OCI-LY7 (cell line): ENCODE measurements around the gene CARD10. TPM values are rescaled to one million over a fixed set of nuclear protein-coding genes. Genes with fewer than 3 reads are reported as not detected.

ENCODE experiments used
- BruUV-seq: library from RNA; stranded (reverse); fragments of 400-500 nt; replicated peaks from 2 replicates; lab custom pipeline; 2021; lab: Mats Ljungman, UMichigan
- CTCF ChIA-PET: fragments of 300-600 bp; sonication (Branson Sonifier 250); formaldehyde crosslinking; loops from one replicate; lab custom pipeline; 2022; ENCODE audit warnings: antibody characterized with exemption; ENCODE audit not compliant: unreplicated experiment; lab: Charles Lee
- POLR2A ChIA-PET: fragments of 300-600 bp; sonication (Branson Sonifier 250); formaldehyde crosslinking; loops from one replicate; lab custom pipeline; 2022; ENCODE audit warnings: antibody characterized with exemption; lab: Charles Lee
- DNase-seq: peaks from one replicate; pipeline ENCODE4 v3.0.0-alpha.2; 2015; ENCODE audit warnings: low spot score
- H2AFZ ChIP-seq: fragments of 200-600 bp; sonication (generic), shearing (Covaris generic); 2 replicates; pipeline ENCODE4 v1.6.1; 2014; ENCODE audit warnings: mild to moderate bottlenecking, antibody characterized with exemption, low read length, moderate library complexity
- H3K27ac ChIP-seq: fragments of 200-600 bp; sonication (generic); 2 replicates; pipeline ENCODE4 v1.5.1; 2014; ENCODE audit warnings: mixed run types, low read depth, mild to moderate bottlenecking, moderate library complexity, low read length, inconsistent platforms; ENCODE audit not compliant: poor library complexity, severe bottlenecking
- H3K36me3 ChIP-seq: fragments of 200-600 bp; sonication (generic); 2 replicates; pipeline ENCODE4 v1.6.1; 2014; ENCODE audit warnings: mild to moderate bottlenecking, antibody characterized with exemption, low read length, moderate library complexity, mixed read lengths; ENCODE audit not compliant: insufficient read depth
- H3K4me1 ChIP-seq: fragments of 200-600 bp; sonication (generic); 2 replicates; pipeline ENCODE4 v1.5.1; 2014; ENCODE audit warnings: mild to moderate bottlenecking, low read length; ENCODE audit not compliant: insufficient read depth, poor library complexity, severe bottlenecking
- H3K4me2 ChIP-seq: fragments of 200-600 bp; sonication (generic); 2 replicates; pipeline ENCODE4 v1.6.1; 2014; ENCODE audit warnings: mild to moderate bottlenecking, low read length
- H3K4me3 ChIP-seq: fragments of 200-600 bp; sonication (generic); 2 replicates; pipeline ENCODE4 v1.5.1; 2014; ENCODE audit warnings: mild to moderate bottlenecking, low read depth, low read length; ENCODE audit not compliant: poor library complexity, severe bottlenecking
- H3K79me2 ChIP-seq: fragments of 200-600 bp; sonication (generic); 2 replicates; pipeline ENCODE4 v1.6.1; 2016; ENCODE audit warnings: low read depth, mild to moderate bottlenecking, low read length, moderate library complexity, mixed read lengths; ENCODE audit not compliant: insufficient read depth
- H3K9me2 ChIP-seq: fragments of 200-600 bp; sonication (generic); 2 replicates; pipeline ENCODE4 v1.6.1; 2016; ENCODE audit warnings: mild to moderate bottlenecking, low read length, mixed read lengths; ENCODE audit not compliant: insufficient read depth
- H3K9me3 ChIP-seq: fragments of 200-600 bp; sonication (generic); 2 replicates; pipeline ENCODE4 v1.6.1; 2014; ENCODE audit warnings: mild to moderate bottlenecking, mixed run types, low read length, mixed read lengths
- H4K20me1 ChIP-seq: fragments of 200-600 bp; sonication (generic); 2 replicates; pipeline ENCODE4 v1.6.1; 2014; ENCODE audit warnings: mild to moderate bottlenecking, antibody characterized with exemption, low read length, moderate library complexity, mixed read lengths; ENCODE audit not compliant: insufficient read depth
- CTCF ChIP-seq: fragments of 200-600 bp; sonication (generic); conservative IDR thresholded peaks from 2 replicates; pipeline ENCODE4 v1.5.1; 2014; ENCODE audit warnings: mild to moderate bottlenecking, antibody characterized with exemption, low read length, moderate library complexity, mixed read lengths
- EZH2phosphoT487 ChIP-seq: fragments of 200-600 bp; sonication (generic); IDR thresholded peaks from 2 replicates; pipeline ENCODE4 v1.6.1; 2018; ENCODE audit warnings: low read depth, borderline replicate concordance, mild to moderate bottlenecking, mixed run types, antibody characterized with exemption, low read length, moderate library complexity, mixed read lengths
- intact Hi-C: fragments of 100-400 bp; cut with micrococcal nuclease; formaldehyde crosslinking; loops from one replicate; pipeline ENCODE4 v1.10.0; 2022; ENCODE audit not compliant: unreplicated experiment
- total RNA-seq, 2 experiments: library from RNA; depleted of rRNA in 1 of 2; stranded (reverse); fragments of >200 nt in 1 of 2; shearing (Covaris generic) in 1 of 2; gene quantifications; 2 replicates each; pipeline ENCODE4 v1.2.3, GENCODE V29; 2014 to 2022

The CARD10 gene
- total RNA-seq, 2 experiments from 2014 or later = 2.8 to 4.0 TPM

- Histone ChIP-seq H3K79me2 (no peaks in the 10 kb centered on the region), H2AFZ (no peak overlapping the region), H4K20me1 (no peaks in the 10 kb centered on the region), H3K4me3 (no peak overlapping the region), H3K4me1 (no peaks in the 10 kb centered on the region), H3K36me3 (no peaks in the 10 kb centered on the region), H3K4me2 (no peak overlapping the region), H3K27ac (no peak overlapping the region), H3K9me2 (no peaks in the 10 kb centered on the region), H3K9me3 (no peaks in the 10 kb centered on the region)
- no peak for DNase-seq
- CTCF ChIA-PET = no interaction called here
- no TSS peak for BruUV-seq
- TF ChIP-seq CTCF (no peak), EZH2phosphoT487 (no peak)
- intact Hi-C loops = no loop called here
- POLR2A ChIA-PET = interaction anchor here (0.7 kb wide), 1 partner anchor 392 kb away, joined by 3 read pairs; no protein-coding TSS in a partner anchor
Observed at GRCh38 chr22:37555029-37555428, 35.8 kb upstream of the CARD10 start.

- Histone ChIP-seq H3K4me3 (no peak overlapping the region), H3K9me2 (no peaks in the 10 kb centered on the region), H3K9me3 (no peaks in the 10 kb centered on the region), H3K36me3 (no peaks in the 10 kb centered on the region), H2AFZ (no peak overlapping the region), H3K4me1 (no peaks in the 10 kb centered on the region), H3K4me2 (no peak overlapping the region), H3K79me2 (no peaks in the 10 kb centered on the region), H4K20me1 (no peaks in the 10 kb centered on the region), H3K27ac (no peak overlapping the region)
- TF ChIP-seq EZH2phosphoT487 = no peak
- no peak for TF ChIP-seq CTCF
- no TSS peak for BruUV-seq
- CTCF ChIA-PET = no interaction called here
- intact Hi-C loops = no loop called here
- POLR2A ChIA-PET = no interaction called here
- DNase-seq = no peak
Observed at GRCh38 chr22:37553725-37554124, 34.5 kb upstream of the CARD10 start.

- Histone ChIP-seq H3K79me2 (no peaks in the 10 kb centered on the region), H2AFZ (no peak overlapping the region), H3K9me3 (no peaks in the 10 kb centered on the region), H3K4me3 (no peak overlapping the region), H3K4me1 (no peaks in the 10 kb centered on the region), H4K20me1 (no peaks in the 10 kb centered on the region), H3K27ac (no peak overlapping the region), H3K36me3 (no peaks in the 10 kb centered on the region), H3K4me2 (no peak overlapping the region), H3K9me2 (no peaks in the 10 kb centered on the region)
- ChIA-PET POLR2A (interaction anchor here (0.5 kb wide), 1 partner anchor 176 kb away, joined by 6 read pairs; no protein-coding TSS in a partner anchor), CTCF (no interaction called here)
- TF ChIP-seq CTCF (no peak), EZH2phosphoT487 (no peak)
- no TSS peak for BruUV-seq
- no peak for DNase-seq
- intact Hi-C loops = no loop called here
Observed at GRCh38 chr22:37552524-37553163, 33.4 kb upstream of the CARD10 start.
